ENCODE results near the gene DRAM1.

DRAM1 gene

DNA sequence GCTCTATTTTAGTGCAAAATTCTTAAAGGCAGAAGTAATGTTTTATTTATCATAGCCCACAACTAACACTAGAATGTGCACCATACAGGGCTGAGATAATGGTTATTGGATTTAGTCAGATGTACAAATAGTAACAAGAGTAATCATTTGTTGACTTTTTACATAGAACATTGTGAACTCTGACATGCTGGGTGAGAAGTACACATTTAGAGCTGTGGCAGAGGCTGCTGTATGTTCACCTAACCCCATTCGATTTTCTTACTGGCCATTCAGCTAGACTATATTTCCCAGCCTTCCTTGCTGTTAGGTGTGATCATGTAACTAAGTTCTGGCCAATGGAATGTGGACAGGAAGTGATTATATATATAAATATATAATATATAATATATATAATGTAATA lies 89.1 kb downstream of the DRAM1 start:
- no peak overlapping the region for H3K27ac ChIP-seq
- H3K4me3 ChIP-seq = no peak overlapping the region

DNA sequence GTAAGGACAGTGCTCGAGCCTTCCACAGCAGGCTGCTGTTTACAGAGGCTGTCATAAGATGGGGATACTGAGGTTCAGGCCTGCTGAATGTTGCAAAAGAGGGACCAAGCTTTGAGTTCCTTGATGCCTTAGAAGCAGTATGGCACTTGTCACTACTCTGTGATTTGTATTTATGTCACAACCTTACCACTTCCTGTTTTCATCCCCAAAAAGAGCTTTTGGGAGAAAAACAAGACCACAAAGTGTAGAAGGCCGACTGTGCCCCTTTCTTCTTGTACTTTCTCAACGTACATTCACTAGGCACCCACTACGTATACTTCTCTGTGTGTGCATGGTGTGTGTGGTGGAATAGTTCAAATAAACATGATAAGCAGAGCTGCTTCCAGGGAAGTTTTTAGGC lies 90.1 kb downstream of the DRAM1 start:
- H3K27ac ChIP-seq = no peak overlapping the region
- no peak overlapping the region for H3K4me3 ChIP-seq

GRCh38 chr12:101968770-101969169 lies 91.4 kb downstream of the DRAM1 start:
- H3K27ac ChIP-seq = no peak overlapping the region
- no peak overlapping the region for H3K4me3 ChIP-seq
